Right atrium auricular region (tissue), 2 donors: Measurements from ENCODE around the gene MYO1H. TPM values are rescaled to one million over a fixed set of nuclear protein-coding genes. Genes with fewer than 3 reads are reported as not detected.

Source experiments
- DNase-seq: peaks from one replicate; pipeline ENCODE4 v3.0.0-alpha.2; 2019; ENCODE audit warnings: low spot score
- H3K27ac ChIP-seq, 2 donors: fragments of 200-600 bp; sonication (generic); 1 replicate in 1 of 2; 2 replicates in 1 of 2; pipeline ENCODE4 v1.5.1; 2016 to 2019
- H3K27me3 ChIP-seq, 2 donors: fragments of 200-600 bp; sonication (generic); one replicate each; pipeline versions ENCODE4 v1.5.1 to v1.6.0; 2017 to 2019
- H3K36me3 ChIP-seq: fragments of 200-600 bp; sonication (generic); one replicate; pipeline ENCODE4 v1.5.1; 2016
- H3K4me1 ChIP-seq, 2 donors: fragments of 200-600 bp; sonication (generic); one replicate each; pipeline versions ENCODE4 v1.5.1 to v1.6.0; 2017 to 2019
- H3K4me3 ChIP-seq, 2 donors: fragments of 200-600 bp; sonication (generic); 1 replicate in 1 of 2; 2 replicates in 1 of 2; pipeline ENCODE4 v1.5.1; 2017 to 2019; ENCODE audit warnings: mild to moderate bottlenecking in 1 of 2, moderate library complexity in 1 of 2
- H3K9me3 ChIP-seq, 2 donors: fragments of 200-600 bp; sonication (generic); one replicate each; pipeline ENCODE4 v1.5.1; 2019
- total RNA-seq, 2 donors: library from RNA; depleted of rRNA; stranded (reverse); fragments of >200 nt; gene quantifications; one replicate each; pipeline ENCODE4 v1.1.0, GENCODE V29; 2016
- TF ChIP-seq, protein P1 (sequence below), 2 donors: fragments of 200-600 bp; sonication (generic); IDR thresholded peaks; one replicate each; pipeline ENCODE4 v1.5.1; 2019; ENCODE audit warnings: antibody characterized with exemption in 2 of 2

The MYO1H gene
- total RNA-seq, 2 donors from 2014 or later, result 0.16 to 0.63 TPM

DNA sequence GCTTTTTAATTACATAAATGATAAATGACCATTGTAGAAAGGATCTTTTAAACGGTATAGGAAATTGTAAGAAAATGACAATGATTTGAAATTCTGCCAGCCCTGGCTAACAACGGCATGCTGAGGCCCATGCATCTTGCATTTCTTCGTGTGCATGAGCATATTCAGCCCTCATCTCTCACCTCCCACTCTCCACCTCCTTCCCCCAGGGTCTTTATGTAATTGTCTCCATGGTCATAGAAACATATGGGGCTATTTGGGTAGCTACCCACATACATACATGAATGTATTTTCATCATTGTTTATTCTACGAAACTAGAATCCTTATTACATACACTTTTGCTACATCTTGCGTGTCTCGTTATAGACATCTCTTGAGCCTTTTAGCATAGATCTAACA is 4.5 kb downstream of the MYO1H start:
- no peaks in the 10 kb centered on the region for H3K36me3 ChIP-seq
- DNase-seq, result no peak
- no peaks in the 10 kb centered on the region for H3K27me3 ChIP-seq
- TF ChIP-seq, protein P1, sequence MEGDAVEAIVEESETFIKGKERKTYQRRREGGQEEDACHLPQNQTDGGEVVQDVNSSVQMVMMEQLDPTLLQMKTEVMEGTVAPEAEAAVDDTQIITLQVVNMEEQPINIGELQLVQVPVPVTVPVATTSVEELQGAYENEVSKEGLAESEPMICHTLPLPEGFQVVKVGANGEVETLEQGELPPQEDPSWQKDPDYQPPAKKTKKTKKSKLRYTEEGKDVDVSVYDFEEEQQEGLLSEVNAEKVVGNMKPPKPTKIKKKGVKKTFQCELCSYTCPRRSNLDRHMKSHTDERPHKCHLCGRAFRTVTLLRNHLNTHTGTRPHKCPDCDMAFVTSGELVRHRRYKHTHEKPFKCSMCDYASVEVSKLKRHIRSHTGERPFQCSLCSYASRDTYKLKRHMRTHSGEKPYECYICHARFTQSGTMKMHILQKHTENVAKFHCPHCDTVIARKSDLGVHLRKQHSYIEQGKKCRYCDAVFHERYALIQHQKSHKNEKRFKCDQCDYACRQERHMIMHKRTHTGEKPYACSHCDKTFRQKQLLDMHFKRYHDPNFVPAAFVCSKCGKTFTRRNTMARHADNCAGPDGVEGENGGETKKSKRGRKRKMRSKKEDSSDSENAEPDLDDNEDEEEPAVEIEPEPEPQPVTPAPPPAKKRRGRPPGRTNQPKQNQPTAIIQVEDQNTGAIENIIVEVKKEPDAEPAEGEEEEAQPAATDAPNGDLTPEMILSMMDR (IDR thresholded peaks at IDR 0.05), result no peak
- H3K9me3 ChIP-seq, result no peaks in the 10 kb centered on the region
- no peak overlapping the region for H3K4me3 ChIP-seq
- no peak overlapping the region for H3K27ac ChIP-seq
- H3K4me1 ChIP-seq, result no peaks in the 10 kb centered on the region

DNA sequence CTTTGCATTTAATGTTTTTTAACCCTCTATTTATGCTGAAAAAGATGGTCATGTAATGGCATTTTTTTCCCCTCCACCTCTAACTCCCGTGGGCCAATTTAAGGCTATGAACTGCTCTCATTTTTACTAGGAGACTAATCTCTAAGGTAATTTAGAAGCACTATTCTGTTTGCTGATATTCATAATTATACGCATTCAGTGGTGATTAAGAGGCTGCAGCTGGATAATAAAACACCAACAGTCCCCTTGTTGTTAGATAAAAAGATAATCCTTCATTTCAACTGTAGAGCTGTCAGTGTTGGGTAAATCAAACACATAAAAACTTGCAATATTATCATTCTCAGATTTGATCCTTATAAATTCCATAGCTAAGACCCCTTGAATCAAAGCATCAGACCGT is 8.9 kb downstream of the MYO1H start:
- Histone ChIP-seq H3K9me3 (no peaks in the 10 kb centered on the region), H3K36me3 (no peaks in the 10 kb centered on the region), H3K27me3 (no peaks in the 10 kb centered on the region), H3K4me3 (no peak overlapping the region), H3K4me1 (no peaks in the 10 kb centered on the region), H3K27ac (no peak overlapping the region)
- TF ChIP-seq, protein P1 (IDR thresholded peaks at IDR 0.05), result no peak
- DNase-seq, result no peak

DNA sequence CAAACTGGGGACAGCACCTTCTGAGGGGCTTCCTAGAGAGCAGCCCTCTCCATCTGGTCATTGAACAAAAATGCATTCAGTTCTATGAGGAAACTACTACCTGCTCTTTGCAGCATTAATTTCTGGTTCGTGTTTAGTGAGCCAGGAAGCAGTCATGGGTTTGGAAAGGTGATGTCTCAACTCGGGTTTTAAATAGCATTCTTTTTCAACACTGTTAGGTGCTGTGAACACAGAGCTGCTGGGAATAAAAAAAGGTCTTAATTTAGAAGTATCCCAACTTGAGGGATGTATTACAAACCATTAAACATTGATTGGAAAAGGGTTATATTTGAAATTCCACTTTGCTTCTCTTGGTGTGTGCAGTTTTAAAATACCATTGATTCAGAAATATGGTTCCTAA is 9.3 kb downstream of the MYO1H start:
- no peak for DNase-seq
- no peaks in the 10 kb centered on the region for H3K4me1 ChIP-seq
- no peak overlapping the region for H3K27ac ChIP-seq
- no peaks in the 10 kb centered on the region for H3K36me3 ChIP-seq
- TF ChIP-seq, protein P1 (IDR thresholded peaks at IDR 0.05), result no peak
- no peak overlapping the region for H3K4me3 ChIP-seq
- no peaks in the 10 kb centered on the region for H3K9me3 ChIP-seq
- H3K27me3 ChIP-seq, result no peaks in the 10 kb centered on the region

DNA sequence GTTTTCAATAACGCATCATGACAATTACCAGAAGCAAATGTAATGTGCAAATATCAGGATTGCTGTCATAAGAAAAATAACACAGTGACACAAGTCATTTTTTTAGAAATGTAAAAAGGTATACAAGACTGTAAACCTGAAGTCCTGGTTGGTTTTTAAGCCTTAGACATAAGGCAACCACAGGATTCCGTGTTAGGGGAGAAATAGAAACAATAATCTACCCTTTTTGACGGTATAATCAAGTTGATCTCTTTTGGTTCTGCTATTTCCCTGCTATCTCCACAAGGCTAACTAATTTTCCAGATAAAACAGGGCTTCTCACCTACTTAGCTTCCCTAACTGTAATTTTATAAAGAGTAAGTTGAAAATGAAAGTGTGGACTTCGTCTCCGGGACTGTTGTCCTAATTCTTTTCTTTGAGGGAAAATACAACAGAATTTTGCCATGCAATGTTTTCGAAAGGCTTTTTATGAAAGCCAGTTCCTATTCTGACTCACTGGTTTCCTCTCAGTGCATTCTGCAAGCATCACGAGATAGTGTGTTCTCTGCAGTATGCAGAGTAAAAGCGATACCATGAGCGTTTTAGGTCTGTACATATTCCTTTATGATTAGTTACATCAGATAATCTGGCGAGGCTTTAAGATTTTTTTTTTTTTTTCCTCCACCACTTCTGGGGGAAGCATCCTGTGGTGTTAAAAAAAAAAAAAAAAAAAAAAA is 10.6 kb downstream of the MYO1H start:
- TF ChIP-seq, protein P1 (IDR thresholded peaks at IDR 0.05), result no peak
- Histone ChIP-seq H3K27me3 (no peaks in the 10 kb centered on the region), H3K27ac (no peak overlapping the region), H3K4me3 (no peak overlapping the region), H3K9me3 (no peaks in the 10 kb centered on the region), H3K4me1 (no peaks in the 10 kb centered on the region), H3K36me3 (no peaks in the 10 kb centered on the region)
- DNase-seq, result no peak

DNA sequence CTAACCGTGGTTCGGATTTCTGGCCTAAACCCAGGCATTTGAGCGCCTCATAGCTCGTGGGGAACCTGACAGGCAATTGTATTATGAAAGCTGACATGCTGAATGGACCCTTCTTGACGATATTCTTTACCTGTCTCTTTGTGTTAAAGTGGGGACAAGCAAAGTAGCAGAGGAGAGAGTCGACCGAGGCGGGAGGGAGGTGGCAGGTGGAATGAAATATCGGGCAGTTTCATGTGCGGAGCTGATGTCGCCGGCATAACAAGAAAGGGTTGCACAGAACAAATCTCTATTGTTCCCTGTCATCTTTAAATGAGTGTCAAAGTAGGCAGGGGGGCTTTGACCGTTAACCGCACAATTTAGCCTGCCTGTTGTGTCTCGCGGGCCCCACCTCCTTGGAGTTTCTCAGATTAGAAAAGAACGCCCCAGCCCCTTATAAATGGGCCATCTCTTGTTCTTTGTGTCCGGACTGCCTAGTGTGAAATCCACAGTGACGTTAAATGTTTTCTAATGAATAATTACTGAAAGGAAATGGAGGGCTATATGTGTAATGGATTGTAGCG is 11.5 kb downstream of the MYO1H start:
- DNase-seq, result no peak
- H3K4me1 ChIP-seq, result no peaks in the 10 kb centered on the region
- no peaks in the 10 kb centered on the region for H3K9me3 ChIP-seq
- no peaks in the 10 kb centered on the region for H3K36me3 ChIP-seq
- TF ChIP-seq, protein P1 (IDR thresholded peaks at IDR 0.05), result no peak
- H3K27ac ChIP-seq, result no peak overlapping the region
- H3K27me3 ChIP-seq, result no peaks in the 10 kb centered on the region
- H3K4me3 ChIP-seq, result no peak overlapping the region

DNA sequence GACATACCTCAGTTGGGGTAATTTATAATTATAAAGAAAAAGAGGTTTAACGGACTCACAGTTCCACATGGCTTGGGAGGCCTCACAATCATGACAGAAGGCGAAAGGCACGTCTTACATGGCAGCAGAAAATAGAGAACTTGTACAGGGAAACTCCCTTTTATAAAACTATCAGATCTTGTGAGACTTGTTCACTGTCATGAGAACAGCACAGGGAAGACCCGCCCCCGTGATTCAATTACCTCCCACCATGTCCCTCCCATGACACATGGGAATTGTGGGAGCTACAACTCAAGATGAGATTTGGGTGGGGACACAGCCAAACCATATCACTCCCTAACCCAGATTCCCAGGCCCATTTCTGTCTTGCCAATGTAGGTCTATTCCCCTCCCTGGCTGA is 22.1 kb downstream of the MYO1H start:
- no peaks in the 10 kb centered on the region for H3K9me3 ChIP-seq
- no peak for DNase-seq

More for the DNA sequence above, 22.1 kb downstream of the MYO1H start:
- TF ChIP-seq, protein P1 (IDR thresholded peaks at IDR 0.05), result no peak
- Histone ChIP-seq H3K36me3 (no peaks in the 10 kb centered on the region), H3K4me3 (no peak overlapping the region), H3K27ac (no peak overlapping the region), H3K27me3 (no peaks in the 10 kb centered on the region), H3K4me1 (no peaks in the 10 kb centered on the region)
